GM21390 (cell line): ENCODE data around the gene SNX11.

ENCODE experiments used
- ATAC-seq: cut with Tn5 transposase; IDR thresholded peaks from one replicate; pipeline ENCODE4 v1.9.1; 2021; ENCODE audit not compliant: unreplicated experiment

Gene SNX11

GRCh38 chr17:48093341-48094045, 14.1 kb upstream of the SNX11 start:
- no peak for ATAC-seq

- ATAC-seq, result no peak
Measured at GRCh38 chr17:48095611-48096010, 12.0 kb upstream of the SNX11 start.

DNA sequence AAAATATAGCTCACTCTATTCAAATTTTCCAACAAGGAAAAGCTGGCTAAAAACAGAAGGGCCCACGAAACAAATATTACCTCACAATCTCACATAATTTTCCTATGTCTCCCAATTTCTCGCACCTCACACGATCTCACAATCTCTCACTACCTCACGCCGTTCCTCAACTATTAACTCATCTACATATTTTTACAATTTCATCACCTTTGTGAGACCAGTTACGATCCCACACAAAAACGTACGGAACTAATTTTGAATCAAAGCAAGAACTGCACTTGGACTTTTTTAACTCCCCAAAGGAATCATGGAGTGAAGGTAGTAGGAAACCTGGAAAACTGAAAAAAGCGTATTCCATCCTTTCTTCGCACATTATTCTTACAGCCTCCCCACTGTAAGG, 7.4 kb upstream of the SNX11 start:
- no peak for ATAC-seq

GRCh38 chr17:48100591-48101011, 7.0 kb upstream of the SNX11 start:
- peak; percentile 2 for ATAC-seq

DNA sequence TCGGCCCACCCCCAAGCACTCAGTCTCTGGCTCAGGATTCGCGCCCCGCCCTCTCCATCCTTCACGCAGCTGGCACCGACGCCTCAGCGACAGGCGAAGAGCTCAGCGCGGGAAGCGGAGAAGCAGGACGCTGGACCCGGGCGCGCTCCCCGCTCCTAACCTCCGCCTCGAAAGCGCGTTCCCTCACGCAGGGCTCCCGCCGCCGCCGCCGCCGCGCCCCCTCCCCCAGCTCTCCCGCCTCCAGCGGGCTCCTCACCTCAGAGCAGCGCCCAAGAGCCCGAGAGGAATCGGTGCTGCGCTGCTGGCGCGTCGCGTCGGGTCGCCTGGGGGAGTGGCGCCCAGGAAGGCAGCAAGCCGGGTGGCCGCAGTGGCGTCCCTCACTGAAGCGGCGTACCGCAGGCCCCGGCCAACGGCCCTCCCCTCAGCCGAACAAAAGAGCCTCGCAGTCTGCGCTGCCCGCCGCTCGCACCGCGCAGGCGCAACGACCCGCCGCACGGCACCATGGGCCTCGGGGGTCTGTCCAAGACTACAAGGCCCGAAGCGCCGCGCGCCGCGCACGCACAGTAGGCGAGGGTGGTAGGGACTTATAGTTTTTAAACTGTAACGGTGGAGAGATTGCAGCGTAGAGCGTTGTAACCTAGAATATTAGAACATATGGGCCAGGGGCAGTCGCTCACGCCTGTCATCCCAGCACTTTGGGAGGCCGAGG, 6.4 kb upstream of the SNX11 start, which contains the start of gene CBX1:
Gene CBX1, minus strand, starts transcription at position 467 of the 709 bp plus-strand sequence. CDS start 24,474 bp downstream, outside the sequence.
- ATAC-seq, result peak; percentile 85

- no peak for ATAC-seq
Measured at GRCh38 chr17:48102043-48102750, 5.4 kb upstream of the SNX11 start.

- no peak for ATAC-seq
Measured at GRCh38 chr17:48102798-48103715, 4.5 kb upstream of the SNX11 start.

- ATAC-seq, result no peak
Measured at GRCh38 chr17:48104440-48104839, 3.1 kb upstream of the SNX11 start.

DNA sequence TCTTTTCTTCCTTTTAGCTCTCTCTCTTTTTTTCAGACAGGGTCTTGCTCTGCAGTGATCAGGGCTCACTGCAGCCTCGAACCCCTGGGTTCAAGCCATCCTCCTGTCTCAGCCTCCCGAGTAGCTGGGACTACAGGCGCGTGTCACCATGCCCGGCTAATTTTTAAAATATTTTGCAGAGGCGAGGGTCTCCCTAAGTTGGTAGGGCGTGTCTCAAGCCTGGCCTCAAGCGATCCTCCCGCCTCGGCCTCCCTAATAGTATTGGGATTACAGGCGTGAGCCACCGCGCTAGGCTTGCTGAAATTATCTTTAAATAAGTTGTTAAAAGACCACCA, 797 bp upstream of the SNX11 start:
- no peak for ATAC-seq

GRCh38 chr17:48110761-48111160, 3.2 kb downstream of the SNX11 start:
- ATAC-seq, result no peak

DNA sequence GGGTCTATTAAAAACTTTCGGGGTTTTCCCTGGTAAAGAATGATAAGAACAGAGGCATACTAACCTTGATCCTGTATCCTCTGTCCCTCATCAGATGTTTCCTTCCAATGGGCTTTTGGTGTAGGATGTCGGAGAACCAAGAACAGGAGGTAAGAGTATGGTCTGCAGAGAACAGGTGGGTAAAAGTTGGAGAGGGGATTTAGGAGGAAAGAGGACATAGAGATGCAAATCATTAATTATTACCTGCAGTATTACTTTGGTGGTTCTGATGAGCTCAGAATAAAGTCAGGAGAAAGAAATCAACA, 4.3 kb downstream of the SNX11 start:
- ATAC-seq, result no peak

DNA sequence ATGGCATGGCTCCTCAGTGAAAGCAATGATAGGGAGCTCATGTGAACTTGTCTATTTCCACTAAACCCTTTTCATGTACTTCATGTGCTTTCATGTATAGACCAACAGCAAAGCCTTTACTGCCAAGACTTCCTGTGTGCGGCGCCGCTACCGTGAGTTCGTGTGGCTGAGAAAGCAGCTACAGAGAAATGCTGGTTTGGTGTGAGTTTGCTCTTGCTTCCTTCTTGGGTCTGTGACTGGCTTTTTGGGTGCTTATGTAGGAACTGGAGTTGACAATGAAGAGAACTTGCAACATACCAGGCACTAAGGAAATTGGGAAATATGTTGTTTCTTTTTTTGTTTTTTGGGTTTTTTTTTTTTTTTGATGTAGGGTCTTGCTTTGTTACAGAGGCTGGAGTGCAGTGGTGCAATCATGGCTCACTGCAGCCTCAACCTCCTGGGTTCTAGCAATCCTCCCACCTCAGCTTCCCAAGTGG, 5.7 kb downstream of the SNX11 start:
- ATAC-seq, result peak; percentile 45

DNA sequence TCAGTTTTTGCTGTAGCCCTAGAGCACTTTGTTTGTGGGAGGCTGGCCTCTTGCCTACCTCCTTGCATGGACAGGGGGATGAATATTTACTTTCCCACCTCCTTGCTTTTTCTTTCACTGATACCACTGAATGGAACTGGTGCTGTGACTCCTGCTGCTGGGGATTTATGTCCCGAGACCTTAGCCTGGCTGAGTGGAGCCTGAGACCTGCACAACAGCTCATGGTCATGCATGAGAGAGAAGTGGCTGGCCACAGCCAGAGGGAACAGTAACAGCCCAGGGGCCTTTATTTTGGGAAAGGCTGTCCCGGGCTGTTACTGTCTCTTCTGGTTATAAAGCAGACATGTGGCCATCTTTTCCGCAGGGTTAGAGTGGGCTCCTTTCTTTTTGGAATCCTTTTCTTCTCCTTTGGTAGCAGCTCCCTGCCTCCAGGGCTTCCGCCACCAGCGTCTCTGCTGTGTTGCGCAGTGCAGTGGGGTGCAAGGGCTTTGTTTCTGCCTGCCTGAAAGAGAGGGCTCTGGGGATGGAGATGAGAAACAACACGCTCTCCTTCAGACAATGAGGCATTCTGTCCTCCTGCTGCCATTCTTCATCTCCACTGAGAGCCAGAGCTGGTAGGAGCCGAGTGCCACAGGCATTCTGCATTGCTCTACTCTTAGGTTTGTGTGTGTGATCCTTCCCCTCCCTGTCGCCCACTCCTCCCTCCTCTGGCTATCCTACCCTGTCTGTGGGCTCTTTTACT, 14.5 kb downstream of the SNX11 start:
- no peak for ATAC-seq

DNA sequence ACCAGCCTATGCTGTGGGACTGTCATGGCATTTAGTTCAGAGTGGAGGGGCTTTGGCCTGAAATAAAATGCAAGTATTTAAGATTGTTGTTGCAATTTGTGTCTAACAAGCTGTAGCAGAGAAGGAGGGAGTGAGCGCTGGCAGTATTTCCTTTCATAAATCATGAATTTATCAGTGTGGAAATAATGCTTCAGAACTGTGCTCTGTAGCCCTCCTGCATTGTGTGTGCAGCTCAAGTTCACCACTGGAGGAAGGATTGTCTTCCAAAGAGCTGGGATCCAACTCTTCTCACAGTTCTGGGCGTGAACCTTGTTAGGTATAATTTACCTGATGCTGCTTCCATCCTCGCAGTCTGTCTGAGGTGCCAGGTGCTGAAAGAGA, 15.1 kb downstream of the SNX11 start:
- no peak for ATAC-seq

DNA sequence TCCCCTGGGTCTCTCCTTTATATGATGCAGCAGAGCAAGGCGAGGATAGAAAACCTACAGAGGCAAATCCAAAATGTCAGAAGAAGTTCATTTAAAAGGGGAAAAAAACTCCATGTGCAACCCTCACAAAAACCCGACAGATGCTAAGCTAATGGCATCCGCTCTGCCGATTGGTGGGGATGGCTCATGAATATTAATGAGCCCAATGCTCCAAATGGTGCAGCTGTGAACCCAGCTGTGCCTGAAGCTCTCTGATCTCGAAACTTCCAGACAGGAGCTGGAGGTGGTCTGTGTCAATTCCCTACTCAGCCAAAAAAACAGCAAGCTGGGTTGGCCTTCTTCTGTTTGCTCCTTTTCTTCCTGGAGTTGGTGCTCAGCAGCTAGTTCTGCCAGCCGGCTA, 15.5 kb downstream of the SNX11 start:
- no peak for ATAC-seq

- ATAC-seq, result no peak
Measured at GRCh38 chr17:48123776-48124388, 16.3 kb downstream of the SNX11 start.

DNA sequence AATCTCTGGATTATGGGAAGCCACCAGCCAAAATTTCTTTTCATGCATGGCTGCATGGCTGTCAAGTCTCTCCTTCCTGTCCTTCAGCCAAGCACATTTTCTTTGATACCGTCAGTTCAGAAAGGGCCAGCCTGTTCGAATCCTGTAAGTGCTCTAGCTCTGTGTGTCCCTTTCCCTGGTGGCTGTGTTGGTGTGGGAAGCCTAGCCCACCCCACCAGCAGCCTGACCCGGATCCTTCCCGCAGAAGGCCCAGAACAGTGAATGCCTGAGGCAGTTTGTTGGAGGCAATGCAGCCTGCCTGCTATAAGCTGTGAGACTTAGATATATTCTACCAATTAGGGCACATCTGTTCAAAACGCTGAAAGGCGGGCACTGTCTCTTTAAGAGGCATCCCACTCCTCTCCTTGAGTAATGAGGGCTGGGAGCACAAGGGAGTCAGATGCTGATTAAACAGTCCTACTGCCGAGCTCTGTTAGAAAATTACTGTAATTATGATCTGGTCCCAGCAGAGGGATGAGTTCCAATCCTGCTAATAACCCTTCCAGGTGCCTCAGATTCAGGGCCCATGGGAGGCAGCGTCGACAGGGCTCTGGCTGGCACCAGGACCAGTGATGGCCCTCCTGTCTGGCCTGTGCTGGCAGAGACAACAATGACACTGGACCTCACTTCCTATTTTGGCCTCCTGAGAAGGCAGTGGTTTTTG, 18.4 kb downstream of the SNX11 start:
- ATAC-seq, result no peak

- no peak for ATAC-seq
Measured at GRCh38 chr17:48126532-48126850, 18.9 kb downstream of the SNX11 start.

GRCh38 chr17:48127371-48128051, 19.9 kb downstream of the SNX11 start:
- ATAC-seq, result no peak
